GM19240 (cell line): ENCODE results near the gene LAMC1.

Source experiments
- DNase-seq: peaks from one replicate; pipeline ENCODE4 v3.0.0; 2011; ENCODE audit warnings: low spot score; ENCODE audit not compliant: insufficient read length

The LAMC1 gene

DNA sequence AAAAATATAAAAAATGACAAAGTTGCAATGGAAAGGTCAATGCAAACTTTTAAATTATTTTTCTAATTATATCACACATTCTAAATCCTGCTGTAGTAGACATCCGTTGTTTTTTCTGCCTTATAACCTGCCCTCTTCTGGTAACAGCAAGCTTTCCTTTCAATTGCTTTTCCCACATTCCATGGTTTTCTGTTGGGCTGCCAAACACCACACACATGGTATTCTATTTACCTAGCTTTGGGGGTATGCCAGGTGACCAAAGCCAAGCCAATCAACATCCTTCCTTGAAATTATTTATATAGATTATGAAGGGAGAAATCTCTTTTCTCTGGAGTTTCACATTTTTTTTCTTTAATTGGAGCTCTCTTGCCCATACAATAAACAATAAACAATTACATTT is 3.4 kb upstream of the LAMC1 start:
- no peak for DNase-seq

DNA sequence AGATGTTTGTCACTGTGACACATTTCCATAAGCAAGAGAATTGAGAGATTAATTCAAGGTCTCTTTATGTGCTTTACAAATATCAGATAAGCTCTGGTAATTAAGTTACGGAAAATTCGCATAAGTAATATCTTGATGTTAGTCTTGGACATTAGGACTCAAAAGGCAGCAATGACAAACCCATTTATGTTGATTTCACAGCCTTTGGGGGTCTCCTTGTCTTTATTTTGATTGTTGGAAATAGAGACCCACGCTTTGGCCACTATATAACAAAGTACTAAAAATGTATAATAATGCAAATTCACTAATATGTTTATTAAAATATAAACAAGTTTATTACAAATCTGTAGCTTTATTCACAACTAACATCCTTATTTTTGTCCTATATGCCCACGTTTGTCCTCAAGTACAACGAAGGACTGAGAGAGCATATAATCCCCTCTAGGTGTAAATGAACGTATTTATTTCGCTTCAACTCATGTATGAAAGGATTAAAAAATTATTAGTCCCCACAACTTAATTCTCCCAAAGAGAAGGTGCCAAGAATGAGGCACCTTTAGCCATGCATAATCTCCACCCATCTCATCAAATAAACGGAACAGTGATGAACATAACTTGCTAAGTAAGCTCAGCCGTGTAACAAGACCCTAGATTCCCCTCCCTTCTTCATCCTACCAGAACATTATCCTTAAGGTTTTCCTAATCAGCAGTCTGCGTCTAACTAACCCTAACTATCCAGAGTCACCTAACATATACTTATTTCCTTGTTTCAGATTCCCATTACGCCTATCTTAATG is 1.6 kb upstream of the LAMC1 start:
- no peak for DNase-seq

DNA sequence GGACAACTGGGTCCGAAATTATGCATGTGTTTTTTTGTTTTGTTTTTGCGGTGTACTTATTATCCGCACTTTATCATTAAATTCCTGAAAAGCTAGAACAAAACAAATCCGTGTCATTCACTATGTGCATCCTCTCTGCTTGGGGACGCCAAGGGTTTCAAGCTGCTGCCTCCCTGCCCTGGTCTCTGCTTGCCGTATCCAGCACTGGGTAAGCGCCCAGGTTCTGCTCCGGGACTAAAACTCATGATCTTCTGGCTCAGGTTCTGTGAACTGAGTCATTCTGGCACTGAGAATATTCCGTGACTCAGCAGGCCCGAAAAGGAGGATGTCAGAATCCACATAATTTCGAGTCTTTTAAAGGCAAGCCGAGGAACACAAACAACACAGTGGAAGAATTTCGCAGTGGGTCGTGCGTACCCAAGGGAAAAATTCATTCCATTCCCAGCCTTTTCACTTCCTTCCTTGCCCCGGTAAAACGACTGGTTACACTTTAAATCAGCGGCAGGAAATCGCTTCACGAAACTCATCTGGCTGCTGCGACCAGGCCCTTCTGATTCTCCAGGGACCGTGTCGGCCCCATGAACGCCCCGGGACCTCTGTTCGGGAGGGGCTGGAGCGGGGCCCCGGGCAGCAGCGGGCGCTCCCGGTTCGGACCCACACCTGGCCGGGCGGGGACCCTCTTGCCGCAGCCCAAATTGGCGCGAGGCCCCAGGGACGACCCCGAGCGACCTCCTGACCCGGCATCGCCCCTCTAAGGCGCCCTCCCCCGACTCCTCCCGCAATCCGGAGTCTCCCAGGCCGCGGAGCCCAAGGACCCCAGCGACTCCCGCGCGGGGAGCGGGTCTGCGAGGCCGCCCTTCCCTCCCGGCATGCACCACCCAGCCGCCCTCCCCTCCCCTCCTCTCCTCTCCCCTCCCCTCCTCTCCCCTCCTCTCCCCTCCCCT is 746 bp upstream of the LAMC1 start:
- peak; percentile 38 for DNase-seq

DNA sequence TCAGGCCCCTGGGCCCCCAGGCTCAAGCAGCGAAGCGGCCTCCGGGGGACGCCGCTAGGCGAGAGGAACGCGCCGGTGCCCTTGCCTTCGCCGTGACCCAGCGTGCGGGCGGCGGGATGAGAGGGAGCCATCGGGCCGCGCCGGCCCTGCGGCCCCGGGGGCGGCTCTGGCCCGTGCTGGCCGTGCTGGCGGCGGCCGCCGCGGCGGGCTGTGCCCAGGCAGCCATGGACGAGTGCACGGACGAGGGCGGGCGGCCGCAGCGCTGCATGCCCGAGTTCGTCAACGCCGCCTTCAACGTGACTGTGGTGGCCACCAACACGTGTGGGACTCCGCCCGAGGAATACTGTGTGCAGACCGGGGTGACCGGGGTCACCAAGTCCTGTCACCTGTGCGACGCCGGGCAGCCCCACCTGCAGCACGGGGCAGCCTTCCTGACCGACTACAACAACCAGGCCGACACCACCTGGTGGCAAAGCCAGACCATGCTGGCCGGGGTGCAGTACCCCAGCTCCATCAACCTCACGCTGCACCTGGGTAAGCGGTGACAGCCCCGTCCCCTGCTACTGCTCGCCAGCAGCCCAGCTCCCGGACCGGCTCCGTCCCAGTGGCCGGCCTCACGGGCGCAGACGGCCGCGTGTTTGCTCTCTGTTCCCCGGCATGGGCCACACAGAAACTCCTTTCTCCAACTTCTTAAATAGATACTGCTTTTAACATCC is 539 bp downstream of the LAMC1 start:
- DNase-seq, result no peak

DNA sequence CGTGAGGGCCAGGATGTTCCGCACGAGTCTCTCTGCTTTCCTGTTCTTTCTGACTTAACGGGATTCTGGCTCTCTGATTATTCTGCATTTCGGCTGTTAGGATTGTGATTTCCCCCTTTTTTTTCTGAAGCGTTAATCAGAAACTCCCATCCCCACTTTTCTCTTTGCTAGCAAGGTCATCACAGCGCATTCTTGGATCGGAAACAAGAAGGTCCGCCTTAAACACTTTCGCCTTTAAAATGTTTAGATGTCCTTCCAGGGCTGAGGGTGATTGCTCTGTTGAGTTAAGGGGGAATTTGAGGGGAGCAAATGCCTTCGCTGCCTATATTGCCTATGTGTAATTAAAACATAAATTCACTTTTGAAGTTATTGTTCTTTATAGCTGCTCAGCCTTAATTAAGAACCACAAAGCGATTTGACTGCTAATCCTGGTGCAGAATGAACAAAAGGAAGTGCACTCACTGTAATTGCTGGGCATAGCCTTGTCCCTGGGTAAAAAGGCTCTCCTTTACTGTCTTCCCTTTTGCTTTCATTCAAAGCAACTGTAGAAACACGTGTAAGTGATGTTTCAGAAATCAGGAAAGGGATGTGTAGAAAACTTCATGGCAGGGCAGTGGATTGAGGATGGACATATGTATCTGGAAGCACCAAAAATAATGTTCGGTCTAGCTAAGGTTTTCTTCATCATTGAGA is 1.2 kb downstream of the LAMC1 start:
- no peak for DNase-seq

DNA sequence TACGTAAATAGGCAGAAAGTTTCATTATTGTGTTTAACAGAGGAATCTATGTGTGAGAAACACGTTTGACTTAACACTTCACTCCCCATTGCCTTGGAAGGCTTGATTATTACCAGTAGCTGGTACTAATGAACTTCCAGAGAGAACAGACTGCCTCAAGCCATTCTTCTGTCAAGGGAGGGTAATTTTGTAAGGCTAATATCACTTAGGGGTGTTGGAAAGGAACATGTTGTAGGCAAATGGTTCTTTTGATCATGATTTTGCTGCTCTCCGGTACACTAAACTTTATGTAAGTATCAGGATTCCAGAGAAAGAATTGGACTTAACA is 1.8 kb downstream of the LAMC1 start:
- no peak for DNase-seq

DNA sequence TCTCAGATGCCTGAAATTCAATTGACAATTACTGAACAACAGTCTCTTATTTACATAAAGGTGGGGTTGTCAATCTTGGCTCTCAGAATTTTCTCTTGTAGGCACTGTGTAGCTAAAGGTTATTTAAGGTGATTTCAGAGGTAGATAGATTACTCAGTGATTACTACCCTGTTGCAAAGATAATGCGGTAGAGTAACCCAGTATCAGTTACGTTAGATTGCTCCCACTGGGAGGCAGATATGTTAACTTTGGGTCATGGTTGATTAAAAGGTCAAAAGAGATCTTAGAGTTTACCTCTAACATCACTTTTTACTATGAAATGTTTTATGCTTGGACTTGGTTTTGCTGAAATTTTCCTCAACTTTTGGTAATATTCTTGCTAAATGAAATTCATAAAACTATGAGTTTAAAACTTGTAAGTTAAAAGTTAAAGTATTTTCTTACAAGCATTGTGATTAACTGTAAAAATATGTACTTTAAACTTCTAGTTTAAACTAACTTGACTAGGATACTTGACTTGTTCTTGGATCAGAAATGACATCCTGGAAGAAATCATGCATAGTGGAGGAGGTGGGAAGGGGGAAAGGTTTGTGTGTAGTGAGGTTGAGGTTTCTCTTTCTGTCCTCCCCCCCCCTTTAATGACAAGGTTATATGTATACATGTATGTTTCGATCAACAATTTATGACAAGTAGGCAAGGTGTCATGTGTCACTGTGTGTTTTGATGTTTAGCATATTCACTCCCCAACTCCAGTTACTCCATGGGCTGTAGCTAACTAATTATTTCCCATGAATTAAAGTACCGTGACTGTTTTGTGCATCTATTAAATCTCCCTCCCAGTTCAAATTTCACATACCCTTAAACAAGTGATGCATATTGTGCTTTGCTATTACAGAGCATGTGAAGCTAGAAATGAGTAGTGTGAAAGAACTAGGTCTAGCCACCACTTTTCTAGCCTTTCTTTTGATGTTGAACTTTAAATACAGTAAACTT is 2.9 kb downstream of the LAMC1 start:
- no peak for DNase-seq

DNA sequence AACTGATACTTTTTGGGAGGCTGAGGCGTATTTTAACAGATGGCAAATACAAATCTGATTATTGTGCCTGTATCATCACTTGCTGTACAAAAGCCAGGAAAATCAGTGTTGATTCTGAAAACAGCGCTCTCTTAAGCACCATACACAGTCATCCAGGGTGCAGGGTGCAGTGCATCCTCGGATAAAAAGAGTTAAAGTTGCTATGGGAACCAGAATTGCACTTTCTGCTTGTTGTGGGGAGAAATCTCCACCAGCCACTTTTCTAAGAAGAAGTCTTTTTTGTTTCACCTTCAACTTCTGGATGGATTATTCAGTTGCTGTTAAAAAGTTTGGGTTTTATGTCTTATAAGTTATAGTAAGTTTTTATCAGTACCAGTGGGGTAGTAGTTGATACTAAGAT is 3.8 kb downstream of the LAMC1 start:
- no peak for DNase-seq

DNA sequence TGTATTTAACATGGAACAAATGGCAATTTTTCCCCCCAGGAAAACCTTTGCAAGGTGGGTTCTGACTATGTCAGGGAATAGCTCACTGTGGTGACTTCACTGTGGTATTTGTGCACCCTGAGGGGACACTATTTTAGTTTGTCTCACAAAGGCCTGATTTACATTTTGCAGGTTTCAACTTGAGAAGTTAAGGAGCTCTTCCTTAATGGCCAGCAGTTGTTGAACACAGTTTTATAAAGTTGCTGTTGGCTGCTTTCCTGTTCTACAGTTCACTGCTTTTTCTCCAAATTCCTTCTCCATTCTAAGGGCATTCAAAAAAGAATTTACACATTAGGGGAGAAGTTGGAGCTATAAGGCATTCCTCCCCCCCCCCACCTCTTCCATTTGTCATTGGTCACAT is 4.6 kb downstream of the LAMC1 start:
- no peak for DNase-seq

DNA sequence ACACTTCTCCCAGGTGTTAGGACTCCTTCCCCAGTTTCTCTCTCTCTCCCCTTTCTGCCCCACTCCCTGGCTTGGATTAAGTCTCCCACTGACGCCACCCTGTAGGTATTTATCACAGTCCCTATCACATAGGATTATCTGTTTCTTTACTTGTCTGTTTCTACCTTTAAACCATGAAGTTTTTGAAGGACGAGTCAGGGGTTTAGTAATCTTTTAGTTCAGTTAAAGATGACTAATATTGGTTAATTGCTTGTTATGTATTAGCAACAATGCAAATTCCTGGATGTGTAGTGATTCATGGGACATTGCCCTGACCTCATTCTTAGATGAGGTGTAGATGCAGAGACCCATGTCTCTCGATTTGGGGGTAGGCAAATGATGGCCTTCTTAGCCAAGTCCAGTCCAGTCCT is 6.4 kb downstream of the LAMC1 start:
- no peak for DNase-seq

DNA sequence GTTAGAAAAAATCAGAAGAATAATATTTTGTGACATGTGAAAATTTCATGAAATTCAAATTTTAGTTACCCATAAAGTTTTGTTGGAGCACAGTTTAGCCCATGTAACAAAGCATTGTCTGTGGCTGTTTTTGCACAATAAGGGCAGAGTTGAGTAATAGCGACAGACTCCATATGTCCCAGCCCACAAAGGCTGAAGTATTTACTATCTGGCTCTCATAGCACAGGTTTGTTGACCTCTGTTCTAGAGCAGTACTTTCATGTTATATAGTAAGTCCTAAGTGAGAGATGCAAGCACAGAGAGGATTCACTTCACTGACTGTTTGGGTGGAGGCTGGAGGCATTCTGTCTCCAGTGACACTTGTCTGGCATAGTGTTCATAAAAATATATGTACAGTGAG is 6.8 kb downstream of the LAMC1 start:
- no peak for DNase-seq

DNA sequence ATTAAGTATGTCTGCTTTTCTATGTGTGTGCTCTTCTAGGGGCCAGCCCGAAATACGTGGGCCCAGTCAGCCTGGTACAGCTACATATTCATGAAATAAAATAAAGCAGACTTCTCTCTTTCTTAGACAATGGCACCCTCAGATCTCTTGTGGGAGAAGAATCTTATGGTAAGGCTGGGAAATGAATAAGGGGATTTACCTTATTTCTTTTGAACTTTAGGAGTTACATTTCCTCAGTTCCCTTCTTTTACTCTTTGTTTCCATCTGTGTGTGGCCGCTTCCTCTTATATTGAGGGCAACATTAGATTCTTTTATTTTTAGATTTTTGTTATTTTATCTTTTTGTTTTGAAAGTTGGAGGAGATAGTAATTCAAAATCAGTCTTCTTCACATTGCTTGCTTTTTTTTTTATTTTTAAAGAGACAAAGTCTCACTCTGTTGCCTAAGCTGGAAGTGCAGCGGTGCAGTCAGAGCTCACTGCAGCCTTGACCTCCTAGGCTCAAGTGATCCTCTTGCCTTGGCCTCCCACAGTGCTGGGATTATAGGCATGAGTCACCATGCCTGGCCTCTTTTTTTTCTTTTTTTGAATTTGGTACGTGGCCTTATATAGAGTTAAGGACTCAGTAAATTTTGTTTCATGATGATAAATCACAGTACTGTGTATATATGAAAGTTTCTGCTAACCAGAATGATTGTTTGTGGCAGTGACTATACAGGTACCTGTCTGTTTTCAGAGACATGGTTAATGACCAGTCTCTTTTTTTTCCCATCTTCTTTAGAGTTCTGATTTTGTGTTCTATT is 9.1 kb downstream of the LAMC1 start:
- DNase-seq, result no peak

DNA sequence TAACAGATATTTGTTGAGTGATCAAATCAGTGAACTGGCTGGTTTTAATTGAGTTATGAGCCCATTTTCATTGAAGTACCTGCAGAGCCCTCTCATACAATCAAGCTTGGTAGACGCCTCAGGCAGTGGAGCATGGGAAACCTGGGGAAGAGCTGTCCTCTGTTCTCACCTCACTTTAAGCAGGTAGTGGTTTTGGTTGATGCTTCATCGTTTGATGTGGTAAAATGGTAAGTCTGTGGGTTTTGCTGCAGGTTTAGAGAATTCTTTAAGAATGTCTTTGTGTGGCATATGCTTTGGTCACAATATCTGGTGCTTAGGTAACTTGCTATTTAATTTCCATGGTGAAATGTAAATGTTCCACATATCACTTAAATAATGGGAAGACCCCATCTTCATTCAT is 10.0 kb downstream of the LAMC1 start:
- no peak for DNase-seq

DNA sequence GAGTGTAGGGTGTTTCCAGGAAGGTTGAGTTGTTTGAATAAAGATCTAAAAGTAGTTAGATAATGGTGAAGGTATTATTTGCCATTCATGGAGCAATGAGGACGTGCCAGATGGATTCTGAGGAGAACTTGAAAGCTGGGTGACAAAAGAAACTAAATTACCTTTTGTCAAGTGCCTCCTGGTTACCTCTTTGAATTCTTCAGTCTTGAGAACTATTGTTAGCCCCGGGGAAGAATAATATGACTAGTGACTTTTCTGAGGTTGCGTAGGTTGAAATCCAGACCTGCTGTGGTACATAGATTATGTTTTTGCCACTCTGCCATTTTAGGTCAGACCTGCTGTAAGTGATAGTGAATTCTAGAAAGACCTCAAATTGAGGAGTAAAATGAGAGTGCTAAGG is 11.5 kb downstream of the LAMC1 start:
- no peak for DNase-seq

DNA sequence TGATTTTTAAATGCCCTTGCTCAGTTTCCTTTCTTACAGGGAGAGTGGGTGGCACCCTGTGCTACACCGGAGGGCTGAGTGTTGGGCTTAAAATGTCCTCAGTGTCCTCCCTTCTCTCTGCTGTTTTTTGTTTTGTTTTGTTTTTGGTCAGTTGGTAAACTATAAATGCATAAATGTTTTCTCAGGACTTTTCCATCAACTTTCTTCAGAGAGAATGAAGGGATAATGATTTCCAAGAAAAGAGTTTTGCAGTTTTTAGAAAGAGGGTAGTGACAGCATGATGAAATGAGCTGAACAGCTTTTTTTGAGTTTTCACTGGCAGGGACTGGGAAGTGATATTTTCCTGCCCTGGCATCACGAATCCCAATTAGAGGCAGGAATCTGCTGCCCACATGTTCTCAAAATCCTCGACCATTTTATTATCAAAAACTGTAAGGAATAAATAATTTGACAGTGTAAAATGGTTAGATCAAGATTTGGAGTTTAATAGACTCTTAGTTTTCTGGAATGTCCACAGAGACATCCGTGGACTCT is 15.2 kb downstream of the LAMC1 start:
- DNase-seq, result no peak

DNA sequence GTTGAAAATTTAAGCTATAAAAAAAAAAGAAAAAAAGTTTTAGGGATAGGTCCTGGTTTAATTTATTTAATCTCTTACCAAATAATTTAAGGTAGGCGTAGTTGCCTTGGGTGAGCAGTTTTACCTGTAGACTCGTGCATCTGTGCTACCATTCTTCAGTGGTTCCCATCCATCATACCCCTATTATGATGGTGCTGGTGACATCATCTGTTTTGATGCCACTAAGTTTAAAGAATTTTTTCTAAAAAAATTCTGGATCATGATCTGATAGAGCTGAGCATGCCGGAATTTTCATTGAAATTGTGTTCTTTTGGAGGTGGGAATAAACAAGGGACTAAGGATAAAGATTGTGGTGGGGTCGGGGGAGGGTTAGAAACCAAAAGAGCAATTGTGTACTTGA is 15.7 kb downstream of the LAMC1 start:
- no peak for DNase-seq

DNA sequence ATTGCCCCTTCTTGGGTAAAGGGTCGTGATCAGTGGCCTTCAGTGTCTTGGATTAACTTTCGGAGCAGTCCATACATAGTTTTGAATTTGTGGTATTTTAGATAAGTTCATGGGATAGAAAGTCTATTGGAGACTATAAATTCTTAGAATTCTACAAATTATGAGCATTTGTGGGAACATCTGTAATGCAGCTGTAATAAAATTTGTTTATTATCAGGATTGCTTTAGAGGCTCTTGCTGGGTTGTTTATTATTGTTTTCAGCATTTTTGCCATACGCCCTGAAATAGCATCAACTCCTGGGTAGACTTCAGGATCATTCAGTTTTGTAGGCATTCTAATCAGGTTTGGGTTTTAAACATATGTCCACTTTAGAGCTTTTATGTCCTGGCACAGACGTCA is 16.1 kb downstream of the LAMC1 start:
- DNase-seq, result no peak

DNA sequence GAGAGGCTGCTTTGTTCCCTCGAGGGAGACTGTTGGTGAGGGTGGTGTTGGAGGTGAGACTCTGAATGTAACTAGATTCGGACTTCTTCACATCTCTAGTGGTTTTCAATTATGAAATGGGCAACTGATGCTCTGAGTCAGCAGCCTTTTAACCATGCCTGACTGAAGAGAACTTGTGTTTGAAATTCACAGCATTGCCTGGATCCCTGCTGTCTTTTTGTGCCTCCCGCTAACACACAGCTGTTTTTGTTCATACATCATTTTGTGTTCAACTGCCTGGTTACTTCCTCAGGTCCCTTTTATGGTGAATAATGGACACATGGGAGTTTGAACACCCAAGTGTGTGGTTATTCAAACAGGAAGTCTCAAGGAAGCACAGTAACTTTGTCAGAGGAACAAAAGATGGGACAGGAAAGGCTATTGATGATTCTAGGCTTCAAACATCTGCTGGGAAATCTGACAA is 16.8 kb downstream of the LAMC1 start:
- DNase-seq, result no peak

DNA sequence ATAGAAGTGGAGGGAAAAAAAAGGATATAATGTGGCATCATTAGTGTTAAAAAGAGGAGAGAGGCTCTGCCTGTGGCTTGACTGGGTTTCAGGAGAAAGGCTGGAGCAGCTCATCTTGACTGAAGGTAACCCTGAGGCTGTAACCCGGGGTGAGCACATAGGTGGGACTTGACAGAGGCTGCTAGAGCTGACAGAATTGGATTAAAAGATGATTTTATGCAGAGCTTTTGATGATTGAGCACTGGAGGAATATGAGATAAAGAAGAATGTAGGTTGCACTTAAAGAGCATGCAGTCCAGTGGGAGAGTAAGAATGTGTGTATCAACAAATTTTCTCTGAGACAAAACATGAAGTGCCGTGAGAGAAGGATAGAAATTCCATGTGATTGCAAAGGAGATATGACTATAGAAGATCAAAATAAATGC is 17.3 kb downstream of the LAMC1 start:
- no peak for DNase-seq
